HepG2 (cell line): Measurements from ENCODE around the gene MARF1. TPM values are rescaled to one million over a fixed set of nuclear protein-coding genes. Genes with fewer than 3 reads are reported as not detected.

Source experiments
- ATAC-seq: fragments of 200-7000 bp; cut with Tn5 transposase; 3 replicates; pipeline ENCODE4 v1.9.1; 2020; ENCODE audit warnings: mild to moderate bottlenecking, moderate library complexity
- BruUV-seq: library from RNA; stranded (reverse); fragments of 400-500 nt; replicated peaks from 2 replicates; lab custom pipeline; 2021; lab: Mats Ljungman, UMichigan
- CTCF ChIA-PET: fragments of 300-600 bp; formaldehyde crosslinking; extraction: SDS; loops from one replicate; lab custom pipeline; 2021; ENCODE audit warnings: low total read pairs, inconsistent platforms, low intra/inter-chr PET ratio; lab: Yijun Ruan, JAX
- POLR2A ChIA-PET: fragments of 350-600 bp; sonication (Branson Sonifier 250); formaldehyde crosslinking; loops from one replicate; lab custom pipeline; 2020; ENCODE audit warnings: antibody characterized with exemption, inconsistent platforms; lab: Yijun Ruan, JAX
- DNase-seq: peaks from one replicate; pipeline ENCODE4 v3.0.0-alpha.2; 2015; ENCODE audit warnings: low spot score
- FAIRE-seq: peaks from 3 replicates; lab custom pipeline; 2011; peaks lifted over from hg19 to GRCh38; lab: Jason Lieb, UNC
- H2AFZ ChIP-seq: one replicate; pipeline ENCODE4 v1.6.1; 2011; ENCODE audit warnings: low read length, inconsistent platforms
- H3K27ac ChIP-seq: fragments of 300-600 bp; 3 replicates; pipeline ENCODE4 v1.8.0; 2011; ENCODE audit warnings: mixed run types, mild to moderate bottlenecking, mixed read lengths, low read length, inconsistent platforms; ENCODE audit not compliant: insufficient read depth; ENCODE audit errors: extremely low read length
- H3K27me3 ChIP-seq, 2 experiments: fragments of 200-600 bp in 1 of 2; 2 replicates in 1 of 2; 3 replicates in 1 of 2; pipeline versions ENCODE4 v1.6.0 to v1.8.0; 2011; ENCODE audit warnings: low read length in 2 of 2, mild to moderate bottlenecking in 2 of 2, moderate library complexity in 2 of 2, inconsistent platforms in 1 of 2; ENCODE audit not compliant: insufficient read depth in 2 of 2, control insufficient read depth in 1 of 2
- H3K36me3 ChIP-seq, 2 experiments: fragments of 200-600 bp in 1 of 2; replicated peaks in 1 of 2; 2 replicates in 1 of 2; 3 replicates in 1 of 2; pipeline versions ENCODE4 v1.5.1 to v1.8.0; 2011; ENCODE audit warnings: low read length in 2 of 2, inconsistent platforms in 1 of 2; ENCODE audit not compliant: insufficient read depth in 2 of 2, control insufficient read depth in 1 of 2
- H3K4me1 ChIP-seq: 2 replicates; pipeline ENCODE4 v1.5.1; 2012; ENCODE audit warnings: low read length, inconsistent platforms; ENCODE audit not compliant: insufficient read depth
- H3K4me2 ChIP-seq: 2 replicates; pipeline ENCODE4 v1.6.0; 2011; ENCODE audit warnings: low read depth, low read length, inconsistent platforms
- H3K4me3 ChIP-seq, 3 experiments: fragments of 200-600 bp in 1 of 3; sonication (generic), shearing (Covaris generic) in 1 of 3; replicated peaks in 1 of 3; 2 replicates each; pipeline ENCODE4 v1.5.1; 2011 to 2016; ENCODE audit warnings: low read length in 3 of 3, inconsistent platforms in 2 of 3, low read depth in 2 of 3, mild to moderate bottlenecking in 2 of 3, control low read depth in 1 of 3, mixed read lengths in 1 of 3; ENCODE audit not compliant: insufficient read depth in 1 of 3
- H3K79me2 ChIP-seq: one replicate; pipeline ENCODE4 v1.6.1; 2011; ENCODE audit warnings: low read length, inconsistent platforms; ENCODE audit not compliant: insufficient read depth
- H3K9ac ChIP-seq: 2 replicates; pipeline ENCODE4 v1.6.0; 2011; ENCODE audit warnings: mild to moderate bottlenecking, low read depth, low read length, inconsistent platforms; ENCODE audit not compliant: insufficient read depth
- H3K9me3 ChIP-seq: 2 replicates; pipeline ENCODE4 v1.5.1; 2012; ENCODE audit warnings: mild to moderate bottlenecking, low read length
- H4K20me1 ChIP-seq: 2 replicates; pipeline ENCODE4 v1.6.0; 2011; ENCODE audit warnings: inconsistent platforms, mild to moderate bottlenecking, low read length, moderate library complexity; ENCODE audit not compliant: insufficient read depth
- ADNP ChIP-seq: sonication (generic); formaldehyde crosslinking; IDR thresholded peaks from 2 replicates; pipeline ENCODE4 v1.4.0; 2020; ENCODE audit warnings: missing genetic modification reagents
- ATF4 ChIP-seq, 2 experiments: fragments of 450-650 bp in 1 of 2; sonication (generic) in 1 of 2; formaldehyde crosslinking; IDR thresholded peaks; 2 replicates each; pipeline versions ENCODE4 v1.5.0 to v1.8.0; 2020 to 2022; ENCODE audit warnings: mild to moderate bottlenecking in 1 of 2, missing genetic modification reagents in 1 of 2
- FOXA1 ChIP-seq, 2 experiments: fragments of 450-650 bp in 1 of 2; sonication (generic) in 1 of 2; formaldehyde crosslinking in 1 of 2; IDR thresholded peaks; 2 replicates each; pipeline versions ENCODE4 v1.4.0 to v1.6.1; 2016 to 2020; ENCODE audit warnings: missing genetic modification reagents in 1 of 2
- MED1 ChIP-seq: sonication (generic); formaldehyde crosslinking; IDR thresholded peaks from 2 replicates; pipeline ENCODE4 v1.4.0; 2020; ENCODE audit warnings: missing genetic modification reagents
- RBM22 ChIP-seq: fragments of 200-400 bp; formaldehyde crosslinking; optimal IDR thresholded peaks from 2 replicates; pipeline ENCODE3; 2017; ENCODE audit warnings: mild to moderate bottlenecking, low read length, moderate library complexity
- SP4 ChIP-seq: sonication (generic); formaldehyde crosslinking; IDR thresholded peaks from 2 replicates; pipeline ENCODE4 v1.8.1; 2023; ENCODE audit warnings: mild to moderate bottlenecking, missing genetic modification reagents
- ZBTB33 ChIP-seq: sonication (generic); formaldehyde crosslinking; IDR thresholded peaks from 2 replicates; pipeline ENCODE4 v1.4.0; 2020; ENCODE audit warnings: missing genetic modification reagents
- ZMYM3 ChIP-seq: sonication (generic); formaldehyde crosslinking; IDR thresholded peaks from 2 replicates; pipeline ENCODE4 v1.5.1; 2020; ENCODE audit warnings: mild to moderate bottlenecking, missing genetic modification reagents
- ZNF607 ChIP-seq: sonication (generic); formaldehyde crosslinking; IDR thresholded peaks from 2 replicates; pipeline ENCODE4 v1.5.1; 2020; ENCODE audit warnings: missing genetic modification reagents, mild to moderate bottlenecking, borderline replicate concordance
- ZNF629 ChIP-seq: sonication (generic); formaldehyde crosslinking; conservative IDR thresholded peaks from 2 replicates; pipeline ENCODE4 v1.5.0; 2020; ENCODE audit warnings: missing genetic modification reagents
- ZNF790 ChIP-seq: sonication (generic); formaldehyde crosslinking; IDR thresholded peaks from 2 replicates; pipeline ENCODE4 v1.8.0; 2022; ENCODE audit warnings: missing genetic modification reagents, mild to moderate bottlenecking, borderline replicate concordance
- WGBS: methylation state at CpG from one replicate; pipeline ENCODE4 v1.1.6; 2017; ENCODE audit warnings: low lambda C conversion rate; 5-methylcytosine and 5-hydroxymethylcytosine counted together
- in situ Hi-C: cut with HindIII; loops from 2 replicates; pipeline ENCODE4 v1.10.0; 2017; ENCODE audit warnings: low pct_unique_long_range_greater_than_20kb; ENCODE audit not compliant: extremely low pct_ligation_motif_present
- intact Hi-C: fragments of 100-400 bp; cut with micrococcal nuclease; formaldehyde crosslinking; loops from one replicate; pipeline ENCODE4 v1.10.0; 2022; ENCODE audit not compliant: unreplicated experiment
- polyA plus RNA-seq, 8 experiments: library from polyadenylated mRNA; depleted of rRNA in 3 of 8; stranded (reverse) in 7 of 8; unstranded in 1 of 8; fragments of >200 nt; fragmentation: Illumina TruSeq in 4 of 8; extraction: Trizol in 4 of 8; gene quantifications; 2 replicates each; pipeline versions ENCODE4 v1.2.1 to v1.2.3, GENCODE V29; 2011 to 2016; ENCODE audit warnings: low read depth in 4 of 8, missing spikeins in 1 of 8, mixed read lengths in 1 of 8; ENCODE audit not compliant: insufficient read depth in 1 of 8
- total RNA-seq, 5 experiments: library from RNA; depleted of rRNA; stranded (reverse); fragments of >200 nt; fragmentation: Illumina TruSeq; extraction: Trizol; gene quantifications; 2 replicates each; pipeline ENCODE4 v1.2.3, GENCODE V29; 2016; ENCODE audit warnings: low read depth in 1 of 5

Gene MARF1
- total and polyA plus RNA-seq, 2 of the 13 experiments (the other 11 are each of a cell fraction or from before 2014, with no cell fraction given): 8.7 to 20.7 TPM

- TF ChIP-seq ZNF607 (CRISPR knock-in tag): no peak
- TF ChIP-seq MED1: 0 out of 2 replicates have a peak, but pooled peaks have one; percentile 15
- TF ChIP-seq RBM22: peak; percentile 20
- 0 out of 4 replicates have a peak, but pooled peaks of 1 of the 2 experiments have one; percentile 8 for TF ChIP-seq ATF4 (CRISPR knock-in tag; IDR thresholded peaks at IDR 0.05)
- no peak overlapping the region for H3K27ac ChIP-seq
- CTCF ChIA-PET: no interaction called here
- H3K9me3 ChIP-seq: no peaks in the 10 kb centered on the region
- H3K79me2 ChIP-seq: no peaks in the 10 kb centered on the region
- DNase-seq: no peak
- H3K4me3 ChIP-seq: no peak overlapping the region
- no peak overlapping the region for H3K9ac ChIP-seq
- no peaks in the 10 kb centered on the region for H3K27me3 ChIP-seq
- H3K4me1 ChIP-seq: peaks cover 27% of the 10 kb centered on the region
- H2AFZ ChIP-seq: no peak overlapping the region
- POLR2A ChIA-PET: interaction anchor here (1.1 to 1.7 kb wide), 2 partner anchors 28 to 42 kb away, joined by 3 to 5 read pairs; no protein-coding TSS in a partner anchor
- H3K4me2 ChIP-seq: no peak overlapping the region
- FAIRE-seq: no peak
- 94% methylated on average over 4 of the region's 4 CpGs for WGBS
- peaks cover 44 to 76% of the 10 kb centered on the region in 2 experiments for H3K36me3 ChIP-seq
- in situ Hi-C loops: no loop called here
- no peaks in the 10 kb centered on the region for H4K20me1 ChIP-seq
- BruUV-seq: no TSS peak
- intact Hi-C loops: no loop called here
- ATAC-seq: no peak
Measured at GRCh38 chr16:15618392-15618791, 24.6 kb downstream of the MARF1 start.

GRCh38 chr16:15617901-15618300 is 25.1 kb downstream of the MARF1 start:
- DNase-seq (no peak), FAIRE-seq (no peak), ATAC-seq (no peak)
- no peak overlapping the region for H3K9ac ChIP-seq
- intact Hi-C loops: no loop called here
- in situ Hi-C loops: no loop called here
- H3K27me3 ChIP-seq: no peaks in the 10 kb centered on the region
- ChIA-PET CTCF (no interaction called here), POLR2A (no interaction called here)
- no peaks in the 10 kb centered on the region for H4K20me1 ChIP-seq
- 92% methylated on average over 4 of the region's 4 CpGs for WGBS
- H3K4me3 ChIP-seq: no peak overlapping the region
- no peak overlapping the region for H3K4me2 ChIP-seq
- no peak overlapping the region for H3K27ac ChIP-seq
- BruUV-seq: no TSS peak
- H3K9me3 ChIP-seq: no peaks in the 10 kb centered on the region
- H3K79me2 ChIP-seq: no peaks in the 10 kb centered on the region
- TF ChIP-seq SP4 (CRISPR knock-in tag): 0 out of 2 replicates have a peak, but pooled peaks have one; percentile 30
- TF ChIP-seq ZMYM3 (CRISPR knock-in tag): peak; percentile 72
- 0 out of 2 replicates have a peak, but pooled peaks have one; percentile 29 for TF ChIP-seq ZNF790 (CRISPR knock-in tag)
- 0 out of 2 replicates have a peak, but pooled peaks have one; percentile 42 for TF ChIP-seq ZBTB33 (CRISPR knock-in tag)
- peak; percentile 92 for TF ChIP-seq ZNF629 (CRISPR knock-in tag)
- no peak for TF ChIP-seq ADNP (CRISPR knock-in tag)
- TF ChIP-seq FOXA1 (IDR thresholded peaks at IDR 0.05): no peak
- no peak for TF ChIP-seq FOXA1 (CRISPR knock-in tag; IDR thresholded peaks at IDR 0.05)
- peaks cover 43 to 75% of the 10 kb centered on the region in 2 experiments for H3K36me3 ChIP-seq
- peaks cover 30% of the 10 kb centered on the region for H3K4me1 ChIP-seq
- no peak overlapping the region for H2AFZ ChIP-seq
